ENCODE data around the gene GADD45B.

The GADD45B gene

GRCh38 chr19:2475702-2476450, at the start of gene GADD45B:
GADD45B (plus strand) TSS chr19:2476127; CDS start chr19:2476359, 232 bp downstream.
- peak in 7 of 11 experiments; percentile 12 to 92 (median 44); a peak in 9 of 22 replicates for TF ChIP-seq Cebpa-rat (IDR thresholded peaks at IDR 0.05)

GRCh38 chr19:2426611-2427428, 49.1 kb upstream of the GADD45B start:
- H3K4me1 ChIP-seq: peaks cover 42 to 91% (median 89%) of the 10 kb centered on the region in 10 experiments
- no peak for TF ChIP-seq Cebpa-rat (IDR thresholded peaks at IDR 0.05)
- H3K36me3 ChIP-seq: peaks cover 31 to 63% (median 52%) of the 10 kb centered on the region in 11 experiments; a peak in 21 of 22 replicates
- peak overlapping the region; percentile 80 to 98 (median 89) for H3K4me3 ChIP-seq
- peak overlapping the region; percentile 89 to 100 (median 99) for H3K4me2 ChIP-seq
- no peaks in the 10 kb centered on the region for H3K9me3 ChIP-seq (replicated peaks in 1 of 11)
- H4K20me1 ChIP-seq: peaks cover 27 to 93% (median 72%) of the 10 kb centered on the region in 11 experiments
- H3K9ac ChIP-seq: peak overlapping the region; percentile 94 to 100 (median 98)
- peak overlapping the region; percentile 97 to 100 (median 99) for H3K27ac ChIP-seq
- no peaks in the 10 kb centered on the region for H3K27me3 ChIP-seq

More at GRCh38 chr19:2475702-2476450, at the start of gene GADD45B:
- peaks cover 21 to 45% (median 29%) of the 10 kb centered on the region in 11 experiments for H4K20me1 ChIP-seq
- H3K27ac ChIP-seq: peak within 1 kb of the TSS; percentile 69 to 90 (median 86); a peak in 21 of 22 replicates
- H3K4me2 ChIP-seq: peak within 1 kb of the TSS; percentile 96 to 100 (median 99)
- peaks cover 23 to 70% (median 64%) of the 10 kb centered on the region in 10 experiments; a peak in 18 of 20 replicates for H3K4me1 ChIP-seq
- H3K9ac ChIP-seq: peak within 1 kb of the TSS; percentile 79 to 92 (median 89)
- H3K27me3 ChIP-seq: no peaks in the 10 kb centered on the region
- no peaks in the 10 kb centered on the region for H3K9me3 ChIP-seq (replicated peaks in 1 of 11)
- H3K36me3 ChIP-seq: peaks cover 0 to 13% (median 0%) of the 10 kb centered on the region in 11 experiments; a peak in 8 of 22 replicates
- peak within 1 kb of the TSS; percentile 77 to 99 (median 94) for H3K4me3 ChIP-seq

GRCh38 chr19:2427429-2428320, 48.3 kb upstream of the GADD45B start, which contains the start of gene TIMM13:
TIMM13 (minus strand) TSS chr19:2427586; CDS start chr19:2427533, 53 bp downstream.
- Histone ChIP-seq H3K9ac (peak within 1 kb of the TSS; percentile 94 to 100 (median 98)), H4K20me1 (peaks cover 27 to 92% (median 70%) of the 10 kb centered on the region in 11 experiments), H3K9me3 (replicated peaks in 1 of 11) (no peaks in the 10 kb centered on the region), H3K27me3 (no peaks in the 10 kb centered on the region), H3K4me2 (peak within 1 kb of the TSS; percentile 89 to 100 (median 99)), H3K36me3 (peaks cover 38 to 72% (median 60%) of the 10 kb centered on the region in 11 experiments), H3K4me1 (peaks cover 42 to 91% (median 88%) of the 10 kb centered on the region in 10 experiments), H3K27ac (peak within 1 kb of the TSS; percentile 97 to 100 (median 99)), H3K4me3 (peak within 1 kb of the TSS; percentile 80 to 98 (median 89))
- TF ChIP-seq Cebpa-rat (IDR thresholded peaks at IDR 0.05): peak in 9 of 11 experiments; percentile 40 to 87 (median 62); a peak in 12 of 22 replicates

GRCh38 chr19:2428321-2428690, 47.6 kb upstream of the GADD45B start:
- no peaks in the 10 kb centered on the region for H3K27me3 ChIP-seq
- peak overlapping the region in 8 of 11 experiments; percentile 94 to 100 (median 98); a peak in 16 of 22 replicates for H3K9ac ChIP-seq
- peak overlapping the region in 5 of 10 experiments; percentile 81 to 94 (median 89); a peak in 8 of 20 replicates for H3K4me3 ChIP-seq
- H4K20me1 ChIP-seq: peaks cover 27 to 87% (median 65%) of the 10 kb centered on the region in 11 experiments
- peaks cover 42 to 85% (median 83%) of the 10 kb centered on the region in 10 experiments for H3K4me1 ChIP-seq
- peak overlapping the region; percentile 89 to 100 (median 99) for H3K4me2 ChIP-seq
- TF ChIP-seq Cebpa-rat (IDR thresholded peaks at IDR 0.05): no peak
- H3K27ac ChIP-seq: peak overlapping the region in 10 of 11 experiments; percentile 97 to 100 (median 99); a peak in 18 of 22 replicates
- no peaks in the 10 kb centered on the region for H3K9me3 ChIP-seq (replicated peaks in 1 of 11)
- peaks cover 38 to 78% (median 61%) of the 10 kb centered on the region in 11 experiments for H3K36me3 ChIP-seq

- peak overlapping the region in 9 of 11 experiments; percentile 11 to 100 (median 96); a peak in 15 of 22 replicates for H3K9ac ChIP-seq
- H4K20me1 ChIP-seq: peaks cover 22 to 85% (median 58%) of the 10 kb centered on the region in 11 experiments
- H3K36me3 ChIP-seq: peaks cover 40 to 79% (median 64%) of the 10 kb centered on the region in 11 experiments
- H3K4me1 ChIP-seq: peaks cover 35 to 78% (median 76%) of the 10 kb centered on the region in 10 experiments
- TF ChIP-seq Cebpa-rat (IDR thresholded peaks at IDR 0.05): no peak
- no peak overlapping the region for H3K4me3 ChIP-seq
- H3K9me3 ChIP-seq (replicated peaks in 1 of 11): no peaks in the 10 kb centered on the region
- H3K4me2 ChIP-seq: peak overlapping the region in 10 of 11 experiments; percentile 89 to 100 (median 99); a peak in 18 of 22 replicates
- peak overlapping the region in 9 of 11 experiments; percentile 14 to 100 (median 99); a peak in 17 of 22 replicates for H3K27ac ChIP-seq
- no peaks in the 10 kb centered on the region for H3K27me3 ChIP-seq
Measured at GRCh38 chr19:2428756-2429711, 46.9 kb upstream of the GADD45B start.

GRCh38 chr19:2429917-2430535, 45.9 kb upstream of the GADD45B start:
- H3K4me2 ChIP-seq: peak overlapping the region in 9 of 11 experiments; percentile 59 to 100 (median 99); a peak in 17 of 22 replicates
- peaks cover 27 to 69% (median 67%) of the 10 kb centered on the region in 10 experiments for H3K4me1 ChIP-seq
- peaks cover 47 to 86% (median 72%) of the 10 kb centered on the region in 11 experiments for H3K36me3 ChIP-seq
- H4K20me1 ChIP-seq: peaks cover 21 to 85% (median 57%) of the 10 kb centered on the region in 11 experiments
- no peaks in the 10 kb centered on the region for H3K27me3 ChIP-seq
- H3K9me3 ChIP-seq (replicated peaks in 1 of 11): no peaks in the 10 kb centered on the region
- peak overlapping the region in 8 of 11 experiments; percentile 41 to 100 (median 96); a peak in 10 of 22 replicates for H3K9ac ChIP-seq
- no peak for TF ChIP-seq Cebpa-rat (IDR thresholded peaks at IDR 0.05)
- H3K4me3 ChIP-seq: no peak overlapping the region
- peak overlapping the region in 7 of 11 experiments; percentile 28 to 100 (median 97); a peak in 9 of 22 replicates for H3K27ac ChIP-seq
